HEK293 (cell line): ENCODE results near the gene FLYWCH1.

Source experiments
- EGR2 ChIP-seq: fragments of 450-650 bp; formaldehyde crosslinking; IDR thresholded peaks from 2 replicates; pipeline ENCODE4 v1.5.1; 2016; ENCODE audit warnings: low read depth, missing biosample characterization, missing genetic modification characterization
- FEZF1 ChIP-seq: fragments of 450-650 bp; formaldehyde crosslinking; IDR thresholded peaks from 2 replicates; pipeline ENCODE4 v1.5.1; 2016; ENCODE audit warnings: missing biosample characterization, missing genetic modification characterization
- KLF9 ChIP-seq: fragments of 450-650 bp; formaldehyde crosslinking; IDR thresholded peaks from 2 replicates; pipeline ENCODE4 v1.5.1; 2016; ENCODE audit warnings: missing biosample characterization, missing genetic modification characterization, low read depth
- MEIS1 ChIP-seq: sonication (generic); formaldehyde crosslinking; IDR thresholded peaks from 2 replicates; pipeline ENCODE4 v1.8.1; 2022; ENCODE audit warnings: missing genetic modification reagents, mild to moderate bottlenecking, borderline replicate concordance
- OSR2 ChIP-seq: fragments of 450-650 bp; formaldehyde crosslinking; IDR thresholded peaks from 2 replicates; pipeline ENCODE4 v1.5.1; 2016; ENCODE audit warnings: missing biosample characterization, missing genetic modification characterization
- OVOL3 ChIP-seq: fragments of 450-650 bp; formaldehyde crosslinking; IDR thresholded peaks from 2 replicates; pipeline ENCODE4 v1.5.1; 2016; ENCODE audit warnings: missing biosample characterization, missing genetic modification characterization
- REPIN1 ChIP-seq: fragments of 450-650 bp; formaldehyde crosslinking; IDR thresholded peaks from 2 replicates; pipeline ENCODE4 v1.5.1; 2017; ENCODE audit warnings: missing biosample characterization, missing genetic modification characterization, low read depth
- YY2 ChIP-seq: fragments of 450-650 bp; formaldehyde crosslinking; IDR thresholded peaks from 2 replicates; pipeline ENCODE4 v1.5.1; 2016; ENCODE audit warnings: missing biosample characterization, missing genetic modification characterization
- ZBTB20 ChIP-seq: fragments of 450-650 bp; formaldehyde crosslinking; IDR thresholded peaks from 2 replicates; pipeline ENCODE4 v1.5.1; 2016; ENCODE audit warnings: missing biosample characterization, missing genetic modification characterization
- ZNF114 ChIP-seq: fragments of 450-650 bp; formaldehyde crosslinking; IDR thresholded peaks from 2 replicates; pipeline ENCODE4 v1.5.0; 2017; ENCODE audit warnings: missing biosample characterization, missing genetic modification characterization
- ZNF133 ChIP-seq: fragments of 450-650 bp; formaldehyde crosslinking; IDR thresholded peaks from 2 replicates; pipeline ENCODE4 v1.5.1; 2016; ENCODE audit warnings: missing biosample characterization, missing genetic modification characterization
- ZNF146 ChIP-seq: fragments of 450-650 bp; formaldehyde crosslinking; IDR thresholded peaks from 2 replicates; pipeline ENCODE4 v1.5.1; 2016; ENCODE audit warnings: missing biosample characterization, missing genetic modification characterization
- ZNF184 ChIP-seq: fragments of 450-650 bp; IDR thresholded peaks from 2 replicates; pipeline ENCODE4 v1.5.1; 2018; ENCODE audit warnings: missing biosample characterization, mild to moderate bottlenecking, missing genetic modification characterization
- ZNF214 ChIP-seq: fragments of 450-650 bp; formaldehyde crosslinking; IDR thresholded peaks from 2 replicates; pipeline ENCODE4 v1.5.1; 2017; ENCODE audit warnings: missing biosample characterization, mild to moderate bottlenecking, missing genetic modification characterization, borderline replicate concordance
- ZNF426 ChIP-seq: fragments of 450-650 bp; formaldehyde crosslinking; IDR thresholded peaks from 2 replicates; pipeline ENCODE4 v1.5.1; 2017; ENCODE audit warnings: missing biosample characterization, missing genetic modification characterization, mild to moderate bottlenecking, inconsistent platforms, moderate library complexity
- ZNF501 ChIP-seq: fragments of 450-650 bp; formaldehyde crosslinking; IDR thresholded peaks from 2 replicates; pipeline ENCODE4 v1.5.1; 2016; ENCODE audit warnings: missing biosample characterization, missing genetic modification characterization
- ZNF549 ChIP-seq: fragments of 450-650 bp; IDR thresholded peaks from 2 replicates; pipeline ENCODE4 v1.5.1; 2018; ENCODE audit warnings: missing biosample characterization, missing genetic modification characterization, mild to moderate bottlenecking, inconsistent platforms, moderate library complexity
- ZNF558 ChIP-seq: fragments of 450-650 bp; formaldehyde crosslinking; IDR thresholded peaks from 2 replicates; pipeline ENCODE4 v1.5.1; 2016; ENCODE audit warnings: missing biosample characterization, missing genetic modification characterization
- ZNF560 ChIP-seq: fragments of 450-650 bp; formaldehyde crosslinking; IDR thresholded peaks from 2 replicates; pipeline ENCODE4 v1.5.1; 2017; ENCODE audit warnings: missing biosample characterization, missing genetic modification characterization, borderline replicate concordance
- ZNF596 ChIP-seq: fragments of 450-650 bp; IDR thresholded peaks from 2 replicates; pipeline ENCODE4 v1.5.0; 2018; ENCODE audit warnings: missing biosample characterization, mild to moderate bottlenecking, missing genetic modification characterization, moderate library complexity
- ZNF707 ChIP-seq: fragments of 450-650 bp; formaldehyde crosslinking; IDR thresholded peaks from 2 replicates; pipeline ENCODE4 v1.5.1; 2016; ENCODE audit warnings: missing biosample characterization, missing genetic modification characterization
- ZNF768 ChIP-seq: fragments of 450-650 bp; formaldehyde crosslinking; IDR thresholded peaks from 2 replicates; pipeline ENCODE4 v1.5.1; 2018; ENCODE audit warnings: missing biosample characterization, mild to moderate bottlenecking, missing genetic modification characterization
- ZNF776 ChIP-seq: fragments of 450-650 bp; formaldehyde crosslinking; IDR thresholded peaks from 2 replicates; pipeline ENCODE4 v1.5.0; 2017; ENCODE audit warnings: missing biosample characterization, missing genetic modification characterization, borderline replicate concordance
- TF ChIP-seq, protein P1 (sequence below): fragments of 450-650 bp; formaldehyde crosslinking; IDR thresholded peaks from 2 replicates; pipeline ENCODE4 v1.5.1; 2017; ENCODE audit warnings: missing biosample characterization, missing genetic modification characterization
- TF ChIP-seq, protein P2 (sequence below): fragments of 450-650 bp; formaldehyde crosslinking; IDR thresholded peaks from 2 replicates; pipeline ENCODE4 v1.5.1; 2016; ENCODE audit warnings: missing biosample characterization, missing genetic modification characterization
- TF ChIP-seq, protein P3 (sequence below): fragments of 450-650 bp; formaldehyde crosslinking; IDR thresholded peaks from 2 replicates; pipeline ENCODE4 v1.5.1; 2016; ENCODE audit warnings: missing biosample characterization, missing genetic modification characterization
- TF ChIP-seq, protein P4 (sequence below): fragments of 450-650 bp; formaldehyde crosslinking; IDR thresholded peaks from 2 replicates; pipeline ENCODE4 v1.5.1; 2017; ENCODE audit warnings: missing biosample characterization, missing genetic modification characterization
- TF ChIP-seq, protein P5 (sequence below): fragments of 450-650 bp; IDR thresholded peaks from 2 replicates; pipeline ENCODE4 v1.5.1; 2018; ENCODE audit warnings: missing biosample characterization, mild to moderate bottlenecking, missing genetic modification characterization
- TF ChIP-seq, protein P6 (sequence below): fragments of 450-650 bp; formaldehyde crosslinking; IDR thresholded peaks from 2 replicates; pipeline ENCODE4 v1.5.1; 2016; ENCODE audit warnings: missing biosample characterization, missing genetic modification characterization

The FLYWCH1 gene

DNA sequence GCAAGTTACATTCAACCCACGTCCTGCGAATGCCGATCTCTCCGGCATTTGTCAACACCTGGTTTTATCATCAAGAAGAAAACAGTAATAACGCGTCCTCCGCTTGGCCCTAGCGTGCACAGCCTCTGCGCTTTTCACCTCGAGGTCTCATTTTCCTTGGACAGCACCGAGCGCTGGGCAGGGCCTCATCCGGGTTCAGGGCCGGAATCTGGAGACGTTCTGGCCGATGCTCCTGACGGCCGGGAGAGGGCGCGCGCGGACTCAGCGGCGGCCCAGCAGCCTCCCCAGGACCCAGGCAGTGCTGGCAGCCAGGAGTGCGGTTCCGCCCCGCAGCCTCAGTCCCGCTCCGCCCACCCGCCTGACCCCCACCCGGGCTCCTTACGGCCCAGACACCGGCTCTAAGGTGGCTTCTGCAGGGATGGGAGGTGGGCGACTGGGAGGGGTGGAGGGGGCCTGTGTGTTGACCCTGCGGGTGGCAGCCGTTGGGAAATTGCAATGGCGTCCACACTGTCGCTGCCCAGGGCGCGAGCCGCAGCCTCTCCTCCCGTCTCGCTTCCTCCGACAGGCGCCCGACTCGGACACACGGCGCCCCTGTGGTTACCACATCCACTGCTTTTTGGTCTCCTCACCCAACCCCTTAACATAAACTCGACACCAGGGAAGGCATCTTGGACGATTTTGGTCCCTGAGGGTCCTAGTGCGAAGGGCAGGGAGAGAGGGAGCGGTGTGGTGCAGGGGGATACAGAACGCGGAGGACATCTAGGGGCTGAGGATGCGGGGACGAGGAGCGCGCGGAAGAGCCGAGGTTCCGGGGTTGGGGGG is 7.4 kb upstream of the FLYWCH1 start (continued):
- TF ChIP-seq, protein P1, sequence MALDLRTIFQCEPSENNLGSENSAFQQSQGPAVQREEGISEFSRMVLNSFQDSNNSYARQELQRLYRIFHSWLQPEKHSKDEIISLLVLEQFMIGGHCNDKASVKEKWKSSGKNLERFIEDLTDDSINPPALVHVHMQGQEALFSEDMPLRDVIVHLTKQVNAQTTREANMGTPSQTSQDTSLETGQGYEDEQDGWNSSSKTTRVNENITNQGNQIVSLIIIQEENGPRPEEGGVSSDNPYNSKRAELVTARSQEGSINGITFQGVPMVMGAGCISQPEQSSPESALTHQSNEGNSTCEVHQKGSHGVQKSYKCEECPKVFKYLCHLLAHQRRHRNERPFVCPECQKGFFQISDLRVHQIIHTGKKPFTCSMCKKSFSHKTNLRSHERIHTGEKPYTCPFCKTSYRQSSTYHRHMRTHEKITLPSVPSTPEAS (tag by site-specific recombination) = no peak
- TF ChIP-seq MEIS1 (CRISPR knock-in tag) (no peak), ZNF560 (no peak), ZNF133 (no peak), EGR2 (tag by site-specific recombination) (peak; percentile 60; the same call in 1 of the 2 replicates), KLF9 (tag by site-specific recombination) (peak; percentile 86), ZNF501 (tag by site-specific recombination) (peak; percentile 63; the same call in 1 of the 2 replicates), YY2 (tag by site-specific recombination) (no peak), ZNF146 (tag by site-specific recombination) (no peak), ZNF214 (tag by site-specific recombination) (no peak), FEZF1 (no peak), OSR2 (no peak), ZNF776 (tag by site-specific recombination) (no peak), ZNF596 (tag by site-specific recombination) (no peak), REPIN1 (tag by site-specific recombination) (no peak), ZNF707 (tag by site-specific recombination) (no peak), ZNF426 (tag by site-specific recombination) (no peak), ZNF114 (tag by site-specific recombination) (no peak), OVOL3 (0 out of 2 replicates have a peak, but pooled peaks have one; percentile 3), ZNF184 (no peak), ZNF549 (tag by site-specific recombination) (no peak), ZBTB20 (tag by site-specific recombination) (peak; percentile 48; the same call in 1 of the 2 replicates), ZNF768 (tag by site-specific recombination) (no peak), ZNF558 (tag by site-specific recombination) (no peak)
- TF ChIP-seq, protein P2, sequence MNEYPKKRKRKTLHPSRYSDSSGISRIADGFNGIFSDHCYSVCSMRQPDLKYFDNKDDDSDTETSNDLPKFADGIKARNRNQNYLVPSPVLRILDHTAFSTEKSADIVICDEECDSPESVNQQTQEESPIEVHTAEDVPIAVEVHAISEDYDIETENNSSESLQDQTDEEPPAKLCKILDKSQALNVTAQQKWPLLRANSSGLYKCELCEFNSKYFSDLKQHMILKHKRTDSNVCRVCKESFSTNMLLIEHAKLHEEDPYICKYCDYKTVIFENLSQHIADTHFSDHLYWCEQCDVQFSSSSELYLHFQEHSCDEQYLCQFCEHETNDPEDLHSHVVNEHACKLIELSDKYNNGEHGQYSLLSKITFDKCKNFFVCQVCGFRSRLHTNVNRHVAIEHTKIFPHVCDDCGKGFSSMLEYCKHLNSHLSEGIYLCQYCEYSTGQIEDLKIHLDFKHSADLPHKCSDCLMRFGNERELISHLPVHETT (tag by site-specific recombination) = peak; percentile 25; the same call in 1 of the 2 replicates
- TF ChIP-seq, protein P3, sequence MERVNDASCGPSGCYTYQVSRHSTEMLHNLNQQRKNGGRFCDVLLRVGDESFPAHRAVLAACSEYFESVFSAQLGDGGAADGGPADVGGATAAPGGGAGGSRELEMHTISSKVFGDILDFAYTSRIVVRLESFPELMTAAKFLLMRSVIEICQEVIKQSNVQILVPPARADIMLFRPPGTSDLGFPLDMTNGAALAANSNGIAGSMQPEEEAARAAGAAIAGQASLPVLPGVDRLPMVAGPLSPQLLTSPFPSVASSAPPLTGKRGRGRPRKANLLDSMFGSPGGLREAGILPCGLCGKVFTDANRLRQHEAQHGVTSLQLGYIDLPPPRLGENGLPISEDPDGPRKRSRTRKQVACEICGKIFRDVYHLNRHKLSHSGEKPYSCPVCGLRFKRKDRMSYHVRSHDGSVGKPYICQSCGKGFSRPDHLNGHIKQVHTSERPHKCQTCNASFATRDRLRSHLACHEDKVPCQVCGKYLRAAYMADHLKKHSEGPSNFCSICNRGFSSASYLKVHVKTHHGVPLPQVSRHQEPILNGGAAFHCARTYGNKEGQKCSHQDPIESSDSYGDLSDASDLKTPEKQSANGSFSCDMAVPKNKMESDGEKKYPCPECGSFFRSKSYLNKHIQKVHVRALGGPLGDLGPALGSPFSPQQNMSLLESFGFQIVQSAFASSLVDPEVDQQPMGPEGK (tag by site-specific recombination) = peak; percentile 97
- TF ChIP-seq, protein P4, sequence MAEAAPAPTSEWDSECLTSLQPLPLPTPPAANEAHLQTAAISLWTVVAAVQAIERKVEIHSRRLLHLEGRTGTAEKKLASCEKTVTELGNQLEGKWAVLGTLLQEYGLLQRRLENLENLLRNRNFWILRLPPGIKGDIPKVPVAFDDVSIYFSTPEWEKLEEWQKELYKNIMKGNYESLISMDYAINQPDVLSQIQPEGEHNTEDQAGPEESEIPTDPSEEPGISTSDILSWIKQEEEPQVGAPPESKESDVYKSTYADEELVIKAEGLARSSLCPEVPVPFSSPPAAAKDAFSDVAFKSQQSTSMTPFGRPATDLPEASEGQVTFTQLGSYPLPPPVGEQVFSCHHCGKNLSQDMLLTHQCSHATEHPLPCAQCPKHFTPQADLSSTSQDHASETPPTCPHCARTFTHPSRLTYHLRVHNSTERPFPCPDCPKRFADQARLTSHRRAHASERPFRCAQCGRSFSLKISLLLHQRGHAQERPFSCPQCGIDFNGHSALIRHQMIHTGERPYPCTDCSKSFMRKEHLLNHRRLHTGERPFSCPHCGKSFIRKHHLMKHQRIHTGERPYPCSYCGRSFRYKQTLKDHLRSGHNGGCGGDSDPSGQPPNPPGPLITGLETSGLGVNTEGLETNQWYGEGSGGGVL (tag by site-specific recombination) = peak; percentile 43; the same call in 1 of the 2 replicates
- TF ChIP-seq, protein P5, sequence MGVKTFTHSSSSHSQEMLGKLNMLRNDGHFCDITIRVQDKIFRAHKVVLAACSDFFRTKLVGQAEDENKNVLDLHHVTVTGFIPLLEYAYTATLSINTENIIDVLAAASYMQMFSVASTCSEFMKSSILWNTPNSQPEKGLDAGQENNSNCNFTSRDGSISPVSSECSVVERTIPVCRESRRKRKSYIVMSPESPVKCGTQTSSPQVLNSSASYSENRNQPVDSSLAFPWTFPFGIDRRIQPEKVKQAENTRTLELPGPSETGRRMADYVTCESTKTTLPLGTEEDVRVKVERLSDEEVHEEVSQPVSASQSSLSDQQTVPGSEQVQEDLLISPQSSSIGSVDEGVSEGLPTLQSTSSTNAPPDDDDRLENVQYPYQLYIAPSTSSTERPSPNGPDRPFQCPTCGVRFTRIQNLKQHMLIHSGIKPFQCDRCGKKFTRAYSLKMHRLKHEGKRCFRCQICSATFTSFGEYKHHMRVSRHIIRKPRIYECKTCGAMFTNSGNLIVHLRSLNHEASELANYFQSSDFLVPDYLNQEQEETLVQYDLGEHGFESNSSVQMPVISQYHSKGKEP (tag by site-specific recombination) = no peak
- TF ChIP-seq, protein P6, sequence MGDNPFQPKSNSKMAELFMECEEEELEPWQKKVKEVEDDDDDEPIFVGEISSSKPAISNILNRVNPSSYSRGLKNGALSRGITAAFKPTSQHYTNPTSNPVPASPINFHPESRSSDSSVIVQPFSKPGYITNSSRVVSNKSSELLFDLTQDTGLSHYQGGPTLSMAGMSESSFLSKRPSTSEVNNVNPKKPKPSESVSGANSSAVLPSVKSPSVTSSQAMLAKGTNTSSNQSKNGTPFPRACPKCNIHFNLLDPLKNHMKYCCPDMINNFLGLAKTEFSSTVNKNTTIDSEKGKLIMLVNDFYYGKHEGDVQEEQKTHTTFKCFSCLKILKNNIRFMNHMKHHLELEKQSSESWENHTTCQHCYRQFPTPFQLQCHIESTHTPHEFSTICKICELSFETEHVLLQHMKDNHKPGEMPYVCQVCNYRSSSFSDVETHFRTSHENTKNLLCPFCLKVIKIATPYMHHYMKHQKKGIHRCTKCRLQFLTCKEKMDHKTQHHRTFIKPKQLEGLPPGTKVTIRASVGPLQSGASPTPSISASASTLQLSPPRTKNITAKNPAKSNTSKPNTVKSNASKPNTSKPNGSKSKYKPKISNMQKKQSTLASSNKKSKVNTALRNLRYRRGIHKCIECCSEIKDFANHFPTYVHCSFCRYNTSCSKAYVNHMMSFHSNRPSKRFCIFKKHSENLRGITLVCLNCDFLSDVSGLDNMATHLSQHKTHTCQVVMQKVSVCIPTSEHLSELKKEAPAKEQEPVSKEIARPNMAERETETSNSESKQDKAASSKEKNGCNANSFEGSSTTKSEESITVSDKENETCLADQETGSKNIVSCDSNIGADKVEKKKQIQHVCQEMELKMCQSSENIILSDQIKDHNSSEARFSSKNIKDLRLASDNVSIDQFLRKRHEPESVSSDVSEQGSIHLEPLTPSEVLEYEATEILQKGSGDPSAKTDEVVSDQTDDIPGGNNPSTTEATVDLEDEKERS (tag by site-specific recombination) = no peak
